HEK293T (cell line): Measurements from ENCODE around the gene VANGL1.

Experiments used
- FOXA1 ChIP-seq: fragments of 450-650 bp; IDR thresholded peaks from 2 replicates; pipeline ENCODE4 v1.6.1; 2016; ENCODE audit warnings: mild to moderate bottlenecking
- FOXK2 ChIP-seq: fragments of 450-650 bp; IDR thresholded peaks from 2 replicates; pipeline ENCODE4 v1.6.1; 2016; ENCODE audit warnings: mild to moderate bottlenecking
- L3MBTL2 ChIP-seq: fragments of 450-650 bp; conservative IDR thresholded peaks from 2 replicates; pipeline ENCODE4 v1.6.1; 2016; ENCODE audit warnings: mild to moderate bottlenecking
- TF ChIP-seq, protein P1 (sequence below): fragments of 450-650 bp; IDR thresholded peaks from 2 replicates; pipeline ENCODE4 v1.6.1; 2016

DNA sequence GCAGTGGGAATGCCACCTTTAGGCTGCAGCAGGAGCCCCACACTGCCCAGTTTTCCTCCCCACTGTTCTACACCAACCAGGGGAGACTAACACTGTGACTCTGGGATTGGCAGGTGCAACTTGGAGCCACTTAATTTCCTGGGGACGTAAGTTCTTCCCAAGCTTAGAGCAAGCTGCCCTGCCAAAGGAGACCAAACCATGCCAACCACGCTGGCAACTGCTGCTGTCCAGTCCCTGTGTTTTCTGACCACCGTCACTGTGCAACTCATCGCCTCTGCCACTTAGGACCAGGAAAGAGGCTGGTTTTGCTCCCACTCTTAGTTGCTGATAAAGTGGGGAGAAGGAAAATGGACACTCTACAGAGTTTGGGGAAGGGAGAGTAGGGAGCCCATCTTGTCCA, 50.5 kb downstream of the VANGL1 start:
- TF ChIP-seq, protein P1, sequence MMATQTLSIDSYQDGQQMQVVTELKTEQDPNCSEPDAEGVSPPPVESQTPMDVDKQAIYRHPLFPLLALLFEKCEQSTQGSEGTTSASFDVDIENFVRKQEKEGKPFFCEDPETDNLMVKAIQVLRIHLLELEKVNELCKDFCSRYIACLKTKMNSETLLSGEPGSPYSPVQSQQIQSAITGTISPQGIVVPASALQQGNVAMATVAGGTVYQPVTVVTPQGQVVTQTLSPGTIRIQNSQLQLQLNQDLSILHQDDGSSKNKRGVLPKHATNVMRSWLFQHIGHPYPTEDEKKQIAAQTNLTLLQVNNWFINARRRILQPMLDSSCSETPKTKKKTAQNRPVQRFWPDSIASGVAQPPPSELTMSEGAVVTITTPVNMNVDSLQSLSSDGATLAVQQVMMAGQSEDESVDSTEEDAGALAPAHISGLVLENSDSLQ = no peak
- no peak for TF ChIP-seq FOXK2
- TF ChIP-seq L3MBTL2 = no peak
- no peak for TF ChIP-seq FOXA1
